GM21717 (cell line): ENCODE results near the gene PDZRN4.

ENCODE experiments used
- ATAC-seq: cut with Tn5 transposase; IDR thresholded peaks from one replicate; pipeline ENCODE4 v1.9.1; 2021; ENCODE audit warnings: mild to moderate bottlenecking, moderate library complexity; ENCODE audit not compliant: unreplicated experiment

The PDZRN4 gene

DNA sequence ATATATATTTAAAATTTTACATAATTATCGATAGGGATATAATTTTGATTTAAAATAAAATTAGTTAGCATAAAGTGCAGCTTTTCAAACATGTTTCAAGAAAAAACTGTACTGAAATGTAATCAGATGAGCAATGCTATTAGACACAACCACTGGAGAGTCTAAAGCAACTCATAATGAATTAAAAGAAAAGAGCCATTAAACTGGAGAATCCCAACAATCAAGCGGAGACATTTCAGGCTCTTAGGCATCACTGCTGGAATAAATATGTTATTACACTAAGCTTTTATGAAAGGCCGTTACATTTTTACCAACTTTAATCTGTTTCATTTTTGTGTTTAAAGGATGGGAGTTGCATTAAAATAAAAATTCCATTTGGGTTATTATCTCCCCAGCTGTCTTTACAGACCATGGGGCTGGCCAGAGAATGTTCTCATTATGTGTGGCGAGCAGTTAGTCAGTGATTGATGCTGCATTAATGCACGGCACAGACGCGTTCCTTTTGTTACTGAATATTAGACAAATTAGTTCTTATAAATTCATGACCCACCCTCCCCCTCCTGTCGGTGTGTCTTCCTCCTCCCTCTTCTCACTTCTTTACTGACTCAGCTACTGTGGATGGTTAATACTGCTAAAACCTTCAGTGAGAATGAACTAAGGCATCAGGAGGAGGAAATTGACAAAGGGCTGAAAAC, 156.8 kb downstream of the PDZRN4 start:
- ATAC-seq = no peak

DNA sequence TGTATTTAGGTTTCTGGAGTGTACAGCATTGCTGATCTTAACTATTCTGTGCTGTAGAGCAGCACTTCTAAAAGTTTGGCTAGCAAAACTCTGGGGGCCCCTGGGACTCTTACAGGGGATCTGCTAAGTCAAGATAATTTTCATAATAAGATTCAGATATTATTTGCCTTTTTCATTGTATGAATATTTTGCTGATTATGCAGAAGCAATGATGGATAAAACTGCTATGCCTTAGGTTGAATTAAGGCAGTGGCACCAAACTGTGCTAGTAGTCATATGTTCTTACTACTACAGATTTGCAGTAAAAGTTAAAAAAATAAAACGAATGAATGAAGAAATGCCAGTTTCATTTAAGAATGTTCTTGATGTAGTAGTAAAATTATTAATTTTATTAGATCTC, 160.1 kb downstream of the PDZRN4 start:
- no peak for ATAC-seq

- ATAC-seq = no peak
Measured at GRCh38 chr12:41356181-41356580, 168.1 kb downstream of the PDZRN4 start.

- no peak for ATAC-seq
Measured at GRCh38 chr12:41361738-41362137, 173.6 kb downstream of the PDZRN4 start.

DNA sequence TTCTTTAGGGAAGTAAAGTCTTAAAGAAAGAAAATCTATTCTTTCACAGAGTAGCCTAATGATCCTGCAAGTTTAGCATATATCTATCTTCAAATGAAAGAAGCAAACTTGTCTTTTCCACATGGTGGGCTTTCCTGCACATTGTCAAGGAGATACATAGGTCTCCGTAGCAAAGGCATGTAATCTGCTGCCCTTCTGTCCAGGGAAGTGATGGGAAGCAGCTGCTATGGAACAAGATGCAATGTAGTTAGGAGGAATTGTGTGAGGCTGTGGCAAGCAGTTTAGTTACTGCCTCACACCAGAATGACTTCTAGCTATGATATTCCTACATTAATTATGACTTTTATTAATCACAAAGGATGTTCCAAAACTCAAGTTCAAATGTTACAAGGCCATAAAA, 174.4 kb downstream of the PDZRN4 start:
- no peak for ATAC-seq

GRCh38 chr12:41362931-41363330, 174.8 kb downstream of the PDZRN4 start:
- ATAC-seq = no peak

GRCh38 chr12:41364211-41364610, 176.1 kb downstream of the PDZRN4 start:
- ATAC-seq = no peak

- no peak for ATAC-seq
Measured at GRCh38 chr12:41365653-41366171, 177.6 kb downstream of the PDZRN4 start.

DNA sequence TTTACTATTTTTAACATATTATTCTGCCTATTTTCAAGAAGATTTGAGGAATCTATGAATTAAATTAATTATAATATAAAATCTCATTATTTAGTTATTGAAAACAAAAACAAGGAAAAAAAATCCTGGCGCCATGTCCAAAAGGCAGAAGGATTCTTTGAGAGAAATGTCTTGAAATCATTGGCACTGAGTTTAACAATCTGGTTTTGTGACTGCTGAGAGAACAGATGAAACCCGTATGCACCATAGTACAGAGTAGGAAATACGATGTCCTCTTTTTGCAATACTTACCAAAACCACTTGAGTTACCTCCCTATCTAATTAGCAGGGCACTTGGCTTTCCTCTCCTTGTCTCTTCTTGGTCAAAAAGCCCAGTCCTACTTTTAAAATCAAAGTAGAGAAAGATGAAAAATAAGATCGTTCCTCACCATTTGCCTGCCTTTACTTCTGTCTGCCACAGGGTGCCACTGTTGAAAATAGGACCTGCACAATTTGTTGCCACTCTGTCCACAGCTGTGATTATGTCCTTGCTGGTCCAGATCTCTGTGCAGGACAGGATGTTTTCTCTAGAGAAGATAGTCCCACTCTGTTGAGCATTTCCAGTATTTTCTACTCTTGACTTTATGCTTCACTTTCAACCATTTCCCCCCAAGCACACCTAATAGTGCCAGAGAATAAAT, 179.7 kb downstream of the PDZRN4 start:
- no peak for ATAC-seq

GRCh38 chr12:41380878-41381277, 192.8 kb downstream of the PDZRN4 start:
- ATAC-seq = no peak

DNA sequence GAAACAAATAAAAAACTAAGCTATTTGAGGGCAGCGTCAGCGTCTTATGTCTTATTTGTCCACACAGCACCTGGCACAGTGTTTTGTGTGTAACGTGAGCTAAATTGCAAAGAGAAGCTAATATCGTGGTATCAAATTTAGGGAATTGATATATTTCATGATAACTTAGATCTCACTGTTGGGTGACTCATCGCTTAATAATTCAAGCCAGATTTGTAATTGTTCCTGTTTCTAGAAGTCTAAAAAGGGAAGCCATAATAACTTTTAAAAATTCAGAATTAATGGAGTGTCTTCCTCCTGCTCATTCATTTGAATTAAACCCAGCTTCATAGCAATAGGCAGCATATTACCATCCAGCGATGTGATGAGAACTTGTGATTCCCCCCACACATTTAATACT, 214.7 kb downstream of the PDZRN4 start:
- ATAC-seq = no peak

DNA sequence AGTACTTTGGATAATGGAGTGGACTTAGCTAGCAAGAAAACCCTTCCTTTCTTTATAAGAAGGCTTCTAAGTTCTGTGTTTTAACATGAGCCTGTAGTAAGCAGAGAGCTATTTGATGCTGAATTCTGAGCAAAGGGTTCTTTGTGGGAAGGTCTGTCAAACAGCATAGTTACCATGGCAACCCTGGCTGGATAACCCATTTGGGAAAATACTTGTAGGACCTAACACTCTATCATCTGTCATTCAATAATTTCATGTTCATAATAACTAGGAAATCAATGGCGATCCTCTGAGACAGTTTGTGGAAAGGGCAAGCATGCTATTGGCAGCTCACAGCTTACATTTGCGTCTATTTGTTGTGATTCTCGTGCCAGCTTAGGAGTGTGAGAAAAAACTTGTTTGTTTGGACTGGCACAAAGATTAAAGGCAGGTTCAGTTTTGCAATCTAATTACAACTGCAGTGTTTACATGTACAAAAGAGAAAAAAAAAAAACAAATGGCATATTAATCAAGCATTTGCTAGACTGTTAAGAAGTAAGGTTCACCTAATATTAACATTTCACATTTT, 219.2 kb downstream of the PDZRN4 start:
- ATAC-seq = no peak

GRCh38 chr12:41409628-41410027, 221.5 kb downstream of the PDZRN4 start:
- ATAC-seq = no peak

- no peak for ATAC-seq
Measured at GRCh38 chr12:41418586-41418985, 230.5 kb downstream of the PDZRN4 start.

DNA sequence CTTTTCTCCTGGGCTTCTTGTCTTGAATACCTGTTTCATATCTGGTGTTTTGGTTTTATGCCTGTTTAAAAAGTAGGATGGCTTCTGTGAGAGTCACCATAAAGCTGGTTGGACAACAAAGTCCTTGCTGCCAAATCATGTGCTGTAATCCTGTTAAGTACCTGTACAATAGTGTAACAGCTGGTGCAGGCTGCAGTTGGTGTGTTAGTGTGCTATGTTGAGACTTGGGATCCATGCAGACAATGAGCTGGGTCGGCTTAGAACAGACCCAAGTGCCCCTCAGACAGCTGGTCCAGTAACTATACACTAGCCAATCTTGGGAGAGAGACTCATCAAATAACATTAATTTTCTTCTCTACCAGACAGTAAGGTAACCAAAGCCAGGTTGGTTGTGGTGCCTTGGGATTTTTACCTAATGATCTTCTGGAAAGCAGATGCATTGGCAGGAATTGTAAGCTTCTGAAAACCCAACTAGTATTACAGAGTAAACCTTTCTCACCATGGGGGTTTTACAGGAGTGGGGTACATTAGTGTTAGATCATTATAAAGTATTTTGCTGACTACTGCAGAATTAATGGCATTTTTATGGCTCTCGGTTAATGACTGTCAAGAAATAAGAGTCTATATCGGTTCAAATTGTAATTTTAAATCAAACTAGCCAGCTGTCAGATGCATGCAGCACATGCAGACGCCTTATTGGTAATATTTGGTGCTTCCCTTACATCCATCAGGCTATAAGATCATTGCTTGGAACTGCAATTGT, 231.2 kb downstream of the PDZRN4 start:
- ATAC-seq = no peak

- ATAC-seq = no peak
Measured at GRCh38 chr12:41424651-41425050, 236.5 kb downstream of the PDZRN4 start.

DNA sequence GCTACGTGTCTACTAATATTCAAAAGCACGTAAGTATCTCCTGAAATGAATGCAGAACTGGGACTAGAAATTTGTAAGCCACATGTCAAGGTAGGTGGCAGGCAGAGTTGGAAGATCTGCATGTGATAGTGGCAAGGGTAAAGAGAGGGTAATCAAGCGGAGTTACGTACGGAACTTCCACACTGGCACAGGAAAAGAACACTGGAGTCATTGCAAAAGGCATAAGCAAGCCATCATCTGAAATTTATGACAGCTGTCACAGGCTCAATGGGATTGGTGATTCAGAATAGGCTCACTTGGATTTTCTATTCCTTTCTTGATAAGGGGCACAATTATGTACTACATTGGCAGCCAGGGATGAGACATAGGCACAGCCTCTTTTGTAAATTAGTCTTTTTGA, 245.3 kb downstream of the PDZRN4 start:
- no peak for ATAC-seq

DNA sequence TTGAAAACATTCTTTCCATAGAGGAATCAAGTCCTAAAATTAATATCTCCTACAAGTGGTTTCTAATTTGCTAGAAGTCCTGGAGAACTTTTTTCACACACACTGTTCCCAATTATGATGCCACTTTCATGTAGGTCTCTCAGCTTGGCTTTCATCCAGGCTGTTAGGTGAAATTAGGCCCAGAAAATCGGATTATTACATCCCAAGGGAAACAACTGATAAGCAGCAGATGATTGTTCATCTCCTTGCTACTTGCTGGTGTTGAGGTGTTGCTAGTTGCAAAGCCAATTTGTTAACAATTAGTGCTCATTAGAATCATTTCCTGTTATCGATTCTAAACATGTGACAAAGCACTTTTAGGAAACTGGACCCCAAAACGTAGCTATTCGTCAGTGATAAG, 248.0 kb downstream of the PDZRN4 start:
- ATAC-seq = no peak

- no peak for ATAC-seq
Measured at GRCh38 chr12:41437563-41437962, 249.4 kb downstream of the PDZRN4 start.

GRCh38 chr12:41438854-41439541, 250.9 kb downstream of the PDZRN4 start:
- ATAC-seq = no peak

DNA sequence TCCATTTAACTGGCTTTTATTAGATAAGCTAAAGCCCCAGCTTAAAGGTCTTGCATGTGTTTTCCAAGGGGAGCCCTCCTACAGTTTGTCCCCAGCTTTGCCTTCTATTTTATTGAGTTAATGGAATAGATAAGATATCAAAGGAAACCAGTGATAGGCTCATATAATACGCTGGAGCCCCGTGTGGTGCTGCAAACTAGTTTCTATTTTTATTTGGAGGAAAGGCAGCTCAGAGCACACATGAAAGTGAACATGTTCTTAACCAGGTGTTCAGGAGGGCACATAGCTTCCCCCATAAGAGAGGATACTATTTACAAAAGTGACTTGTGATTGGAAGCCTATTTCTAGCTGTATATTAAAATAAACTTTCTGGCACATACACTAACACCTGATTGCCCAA, 251.7 kb downstream of the PDZRN4 start:
- ATAC-seq = no peak
